NCI-H510A treated with DMSO at 0.1 percent for 48 hours (cell line): ENCODE results near the gene CCDC92.
"Not testable (repeated sequence)": the region's sequence is repeated elsewhere in the genome, so short reads cannot be mapped to it uniquely, and the experiment has no call there.

Source experiments
- DNase-seq: peaks from one replicate; lab custom pipeline; 2025; lab: John Stamatoyannopoulos, UW

The CCDC92 gene

GRCh38 chr12:123948796-123949769 is 23.5 kb downstream of the CCDC92 start:
- DNase-seq, result no peak

- no peak for DNase-seq
These were observed 24.2 kb downstream of the CCDC92 start for GRCh38 chr12:123948401-123948795.

- not testable (repeated sequence) for DNase-seq
These were observed 25.1 kb downstream of the CCDC92 start for GRCh38 chr12:123947531-123947930.

GRCh38 chr12:123946516-123947505 is 25.8 kb downstream of the CCDC92 start:
- DNase-seq, result not testable (repeated sequence)

- DNase-seq, result no peak
These were observed 26.5 kb downstream of the CCDC92 start for GRCh38 chr12:123946152-123946515.

GRCh38 chr12:123945287-123946151 is 27.1 kb downstream of the CCDC92 start:
- DNase-seq, result no peak

GRCh38 chr12:123944696-123945095 is 27.9 kb downstream of the CCDC92 start:
- DNase-seq, result no peak

- no peak for DNase-seq
These were observed 28.8 kb downstream of the CCDC92 start for GRCh38 chr12:123943816-123944215.

GRCh38 chr12:123942911-123943648 is 29.6 kb downstream of the CCDC92 start:
- no peak for DNase-seq

GRCh38 chr12:123942238-123942653 is 30.4 kb downstream of the CCDC92 start:
- no peak for DNase-seq

GRCh38 chr12:123941624-123942237 is 30.9 kb downstream of the CCDC92 start:
- no peak for DNase-seq

GRCh38 chr12:123941000-123941399 is 31.6 kb downstream of the CCDC92 start:
- no peak for DNase-seq

GRCh38 chr12:123940627-123940966 is 32.0 kb downstream of the CCDC92 start:
- no peak for DNase-seq

- DNase-seq, result no peak
These were observed 32.7 kb downstream of the CCDC92 start for GRCh38 chr12:123939716-123940626.

- DNase-seq, result no peak
These were observed 33.8 kb downstream of the CCDC92 start for GRCh38 chr12:123938679-123939480.

GRCh38 chr12:123937707-123938591 is 34.7 kb downstream of the CCDC92 start:
- no peak for DNase-seq

GRCh38 chr12:123936956-123937706 is 35.5 kb downstream of the CCDC92 start:
- DNase-seq, result no peak
